HG02840 (cell line): ENCODE data around the gene TAP2.

Experiments
- ATAC-seq: cut with Tn5 transposase; IDR thresholded peaks from one replicate; pipeline ENCODE4 v1.9.1; 2021; ENCODE audit warnings: mild to moderate bottlenecking, moderate library complexity, moderate number of reproducible peaks; ENCODE audit not compliant: unreplicated experiment, low FRiP score

The TAP2 gene

GRCh38 chr6:32796848-32797776 lies 41.4 kb downstream of the TAP2 start:
- ATAC-seq = no peak

GRCh38 chr6:32794510-32794909 lies 44.0 kb downstream of the TAP2 start:
- ATAC-seq = no peak

GRCh38 chr6:32792901-32793435 lies 45.6 kb downstream of the TAP2 start:
- ATAC-seq = no peak

- ATAC-seq = no peak
These were observed 48.2 kb downstream of the TAP2 start for GRCh38 chr6:32790306-32790705.
